DMS79 treated with DMSO at 0.1 percent for 48 hours (cell line): ENCODE data around the gene RIPK3.
A peak's percentile ranks its signal among the peaks of the same experiment; 100 is the strongest.
"Not testable (repeated sequence)": the region's sequence is repeated elsewhere in the genome, so short reads cannot be mapped to it uniquely, and the experiment has no call there.

Experiments used
- DNase-seq: peaks from one replicate; lab custom pipeline; 2025; lab: John Stamatoyannopoulos, UW

RIPK3 gene

DNA sequence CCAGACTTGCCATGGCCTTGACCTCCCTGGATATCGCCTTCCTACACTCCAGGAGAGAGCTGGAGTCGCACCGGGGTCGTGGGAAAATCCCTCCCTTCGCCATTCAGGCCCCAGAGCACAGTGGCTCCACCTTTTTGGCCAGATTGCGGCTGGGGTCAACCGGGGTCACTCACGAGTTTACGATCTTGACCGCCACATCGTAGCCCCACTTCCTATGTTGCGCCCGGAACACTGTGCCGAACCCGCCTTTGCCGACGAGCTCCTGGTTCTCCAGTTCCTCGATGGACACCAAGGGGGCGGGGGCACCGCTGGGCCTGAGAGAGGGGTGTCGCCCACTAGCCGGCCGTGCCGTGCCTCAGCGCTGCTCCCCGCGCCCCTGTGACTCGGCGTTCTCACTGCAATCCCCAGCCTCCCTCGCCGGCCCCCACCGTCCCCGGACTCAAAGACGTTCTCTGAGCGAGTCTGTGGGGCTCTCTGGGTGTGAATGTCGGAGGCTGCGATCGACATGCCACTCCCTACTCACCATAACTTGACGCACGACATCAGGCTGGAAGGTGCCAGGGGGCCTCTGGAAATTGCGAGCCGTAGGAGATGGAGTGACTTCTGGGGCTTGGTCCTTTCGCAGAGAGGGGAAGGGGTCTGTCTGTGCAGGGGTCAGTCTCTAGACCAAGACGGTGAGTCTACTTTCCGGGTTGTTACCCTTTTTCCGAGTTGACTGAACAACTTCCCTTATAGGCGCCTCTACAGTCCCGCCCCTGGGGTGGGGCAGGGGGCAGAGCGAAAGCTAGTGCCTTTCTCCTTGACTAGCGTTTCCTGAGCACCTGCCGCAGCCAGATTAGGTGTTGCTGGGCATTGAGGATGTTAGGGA lies at the start of gene RIPK3:
RIPK3 (minus strand) TSS at position 708 of the 868 bp plus-strand sequence; CDS start at position 543, 165 bp downstream.
- DNase-seq: peak; percentile 19

DNA sequence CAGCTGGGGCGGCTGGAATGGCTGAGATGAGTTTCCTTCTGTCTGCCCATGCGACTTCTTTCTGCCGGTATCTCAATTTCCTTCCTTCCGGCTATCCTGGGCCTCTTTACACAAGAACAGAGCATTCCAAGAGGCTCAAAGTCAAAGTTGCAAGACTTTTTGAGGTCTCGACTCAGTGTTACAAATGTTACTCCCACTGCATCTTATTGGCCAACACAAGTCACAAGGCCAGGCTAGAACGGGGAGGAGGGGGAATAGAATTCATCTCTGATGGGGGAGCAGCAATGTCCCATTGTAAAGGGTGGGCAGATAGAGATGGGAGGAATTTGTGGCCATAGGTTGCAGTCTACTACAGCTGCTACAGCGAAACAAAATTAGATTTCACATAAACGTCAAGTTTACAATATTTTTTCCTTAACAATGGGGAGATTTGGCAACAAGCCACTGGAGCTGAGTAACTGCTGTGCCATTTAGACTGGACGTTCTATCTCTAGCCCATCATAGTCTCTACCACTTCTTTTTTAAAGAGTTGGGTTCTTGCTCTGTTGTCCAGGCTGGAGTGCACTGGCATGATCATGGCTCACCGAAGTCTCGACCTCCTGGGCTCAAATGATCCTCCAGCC lies 49.5 kb upstream of the RIPK3 start:
- DNase-seq: no peak

- no peak for DNase-seq
Observed at GRCh38 chr14:24388474-24389179, 48.8 kb upstream of the RIPK3 start.

DNA sequence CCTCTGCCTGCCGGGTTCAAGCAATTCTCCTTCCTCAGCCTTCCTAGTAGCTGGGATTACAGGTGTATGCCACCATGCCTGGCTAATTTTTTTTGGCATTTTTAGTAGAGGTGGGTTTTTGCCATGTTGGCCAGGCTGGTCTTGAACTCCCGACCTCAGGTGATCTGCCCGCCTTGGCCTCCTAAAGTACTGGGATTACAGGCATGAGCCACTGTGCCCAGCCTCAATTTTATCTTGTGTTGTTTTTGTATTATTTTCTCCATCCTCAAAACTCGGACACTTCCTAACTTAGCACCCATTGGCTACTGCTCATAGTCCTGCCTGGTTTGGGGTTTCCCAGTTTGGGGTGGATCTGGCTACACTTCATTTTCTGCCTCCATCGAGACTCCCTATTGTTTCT lies 47.8 kb upstream of the RIPK3 start:
- not testable (repeated sequence) for DNase-seq

GRCh38 chr14:24387009-24387345 lies 47.2 kb upstream of the RIPK3 start:
- no peak for DNase-seq

DNA sequence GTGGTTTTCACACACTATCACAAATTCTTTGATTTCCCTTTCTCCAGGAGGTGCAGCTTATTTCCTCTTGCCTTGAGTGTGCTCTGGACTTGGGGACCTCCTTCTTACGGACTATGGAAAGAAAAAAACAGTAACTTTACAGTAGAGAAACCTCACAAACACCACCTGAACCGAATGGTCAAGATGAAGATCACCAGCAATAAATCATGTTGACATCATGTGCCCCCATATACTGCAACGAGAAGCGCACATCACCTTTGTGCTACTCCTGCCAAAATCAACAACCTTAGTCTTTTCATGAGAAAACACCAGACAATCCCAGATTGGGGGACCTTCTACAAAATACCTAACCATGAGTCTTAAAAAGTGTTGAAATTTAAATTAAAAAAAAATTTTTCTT lies 45.7 kb upstream of the RIPK3 start:
- no peak for DNase-seq

DNA sequence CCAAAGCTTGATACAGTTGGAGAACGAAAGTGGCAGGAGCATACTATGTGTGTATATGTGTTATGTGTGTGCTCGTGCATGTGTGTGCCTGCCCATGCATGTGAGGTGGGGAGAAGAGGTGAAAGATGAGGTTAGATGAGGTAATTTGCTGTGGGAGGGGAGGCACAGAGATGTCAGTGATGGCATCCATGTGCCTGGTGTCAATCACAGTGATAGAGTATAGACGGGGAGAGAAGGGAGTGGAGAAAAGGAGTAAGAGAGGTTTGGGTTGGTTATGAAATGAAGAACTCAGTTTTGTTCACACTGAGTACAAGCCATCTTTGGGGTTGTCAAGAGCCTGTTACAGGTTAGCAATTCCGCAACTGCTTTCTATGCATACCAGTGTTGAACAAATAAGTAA lies 44.4 kb upstream of the RIPK3 start:
- no peak for DNase-seq

DNA sequence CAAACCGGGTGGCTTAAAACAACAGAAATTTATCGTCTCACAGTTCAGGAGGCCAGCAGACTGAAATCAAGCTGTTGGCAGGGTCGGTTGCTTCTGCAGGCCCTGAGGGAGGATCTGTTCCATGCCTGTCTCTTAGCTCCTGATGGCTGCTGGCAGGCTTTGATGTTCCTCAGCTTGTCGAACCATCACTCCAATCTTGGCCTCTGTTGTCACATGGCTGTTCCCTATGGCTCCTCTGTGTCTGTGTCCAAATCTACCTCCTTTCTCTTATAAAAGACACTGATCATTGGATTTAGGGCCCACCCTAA lies 42.2 kb upstream of the RIPK3 start:
- no peak for DNase-seq

DNA sequence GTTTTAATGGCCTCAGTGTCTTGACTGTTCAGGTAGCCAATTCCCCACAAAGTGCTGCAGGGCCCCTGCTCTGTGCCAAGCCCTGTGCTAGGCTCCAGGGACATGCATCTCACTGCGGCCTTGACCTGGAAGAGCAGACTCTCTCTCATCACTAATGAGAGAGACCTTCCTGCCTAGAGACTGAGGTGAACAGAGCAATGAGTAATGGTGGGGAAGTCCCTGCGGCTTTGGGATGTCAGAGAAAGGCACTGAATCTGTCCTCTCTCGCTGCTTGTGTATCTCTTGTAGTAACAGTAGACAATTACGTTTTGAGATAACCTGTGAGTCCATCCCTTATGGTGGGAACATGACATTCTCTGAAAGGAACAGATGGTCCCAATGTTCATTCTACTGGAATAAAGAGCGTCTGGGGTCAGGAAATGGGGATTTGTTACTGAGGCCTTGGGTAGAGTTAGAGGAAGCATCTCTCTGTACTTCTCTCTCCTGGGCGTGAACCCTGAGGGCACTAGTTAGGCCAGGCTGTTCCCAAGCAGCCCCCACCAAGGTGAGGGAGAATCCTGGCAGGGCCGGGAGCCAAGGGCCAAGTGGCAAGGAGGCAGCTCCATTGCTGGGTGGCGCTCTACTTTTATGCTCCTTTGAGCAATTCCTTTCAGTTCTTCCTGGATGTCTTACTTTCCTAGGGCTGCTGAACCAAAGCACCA lies 41.7 kb upstream of the RIPK3 start:
- DNase-seq: no peak

DNA sequence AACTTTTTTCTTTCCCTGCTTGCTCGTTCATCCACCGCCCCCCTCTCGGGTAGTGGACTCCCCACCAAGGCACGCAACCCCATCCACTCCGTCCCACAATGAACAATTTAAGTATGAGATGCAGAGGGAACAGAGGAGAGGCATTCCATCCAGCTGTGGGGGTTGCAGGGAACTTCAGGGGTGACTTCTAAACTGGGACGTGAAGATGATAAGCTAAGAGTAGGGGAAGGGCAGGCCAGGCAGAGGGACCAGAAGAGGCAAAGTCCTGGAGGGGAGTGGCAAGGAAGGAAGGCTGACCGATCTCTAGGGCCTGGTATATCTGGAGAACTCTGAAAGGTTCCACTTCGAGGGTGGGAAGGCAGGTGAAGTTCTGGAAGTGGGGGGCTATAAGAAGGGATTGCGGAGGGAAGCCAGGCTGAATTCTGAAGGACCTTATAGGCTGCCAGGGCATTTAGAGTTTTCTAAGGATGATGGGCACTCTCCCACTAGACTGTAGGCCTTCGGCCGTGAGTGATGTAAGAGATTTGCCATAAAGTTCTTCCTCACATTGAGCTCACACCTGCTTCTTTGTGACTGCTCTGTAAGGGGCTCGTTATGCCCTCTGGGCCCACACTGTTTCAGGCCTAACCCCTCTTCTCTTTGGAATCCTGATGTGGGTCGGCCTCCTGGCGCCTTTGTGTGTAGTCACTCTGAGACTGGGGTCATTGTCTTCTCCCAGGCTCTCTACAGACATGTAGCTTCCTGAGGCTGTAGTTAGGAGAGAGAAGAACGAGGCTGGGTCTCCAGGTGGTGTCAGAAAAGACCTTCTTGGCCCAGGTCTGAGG lies 40.3 kb upstream of the RIPK3 start:
- no peak for DNase-seq

- DNase-seq: peak; percentile 42
Observed at GRCh38 chr14:24378981-24379906, 39.5 kb upstream of the RIPK3 start.

DNA sequence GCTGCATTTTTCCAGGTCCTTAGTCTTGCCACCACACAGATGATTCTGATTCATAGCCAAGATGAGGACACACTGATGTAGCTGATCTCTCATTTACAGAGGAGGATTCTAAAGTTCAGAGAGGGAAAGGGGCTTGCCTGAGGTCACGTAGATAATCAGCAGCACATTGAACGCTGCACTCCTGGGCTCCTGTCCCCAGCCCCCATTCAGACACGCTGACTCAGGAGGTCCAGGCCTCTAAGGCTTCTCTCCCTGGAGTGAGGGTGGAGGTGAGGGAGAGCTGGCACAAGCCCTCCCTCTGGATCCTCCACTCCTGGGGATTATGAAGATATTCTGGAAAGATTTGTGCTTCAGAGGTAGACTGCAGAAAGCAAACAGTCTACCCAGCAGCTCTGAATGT lies 38.5 kb upstream of the RIPK3 start:
- DNase-seq: no peak

DNA sequence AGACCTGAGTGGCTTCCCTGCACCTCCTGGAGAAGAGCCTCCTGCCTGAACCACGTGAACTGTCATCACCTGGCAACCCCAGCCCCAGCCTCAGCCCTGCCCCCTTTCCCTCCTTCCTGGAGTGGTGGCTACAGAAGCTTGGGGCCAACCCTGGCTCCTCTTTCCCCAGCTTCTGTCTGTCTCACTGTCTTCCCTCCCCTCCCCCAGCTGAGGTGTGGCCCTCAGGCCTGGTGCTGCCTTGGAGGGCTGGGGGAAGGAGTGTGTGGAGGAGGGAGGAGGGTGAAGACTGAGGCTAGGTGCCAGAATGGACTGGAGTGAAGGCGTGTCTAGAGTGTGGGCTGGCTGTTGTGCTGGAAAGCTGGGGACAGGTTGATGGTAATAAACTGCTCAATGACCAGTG lies 37.9 kb upstream of the RIPK3 start:
- peak; percentile 71 for DNase-seq

DNA sequence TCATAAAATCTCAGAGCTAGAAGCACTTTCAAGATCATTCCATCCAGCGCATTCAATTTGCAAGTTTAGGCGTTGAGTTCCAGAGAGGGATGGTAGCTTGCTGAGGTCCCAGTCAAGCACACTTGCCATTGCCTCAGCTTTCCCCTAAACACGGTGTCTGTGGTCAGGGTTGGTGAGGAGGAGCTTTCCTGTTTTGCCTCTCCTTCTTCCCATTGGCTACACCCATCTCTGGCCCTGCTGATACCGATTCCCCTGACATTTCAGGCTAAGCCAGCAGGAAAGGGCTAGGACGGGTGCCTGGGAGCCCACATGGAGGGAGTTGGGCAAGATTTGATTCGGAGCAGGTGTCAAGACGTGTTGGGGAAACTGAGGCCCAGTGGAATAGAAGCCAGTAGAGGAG lies 37.3 kb upstream of the RIPK3 start:
- no peak for DNase-seq

GRCh38 chr14:24376448-24377070 lies 36.8 kb upstream of the RIPK3 start:
- DNase-seq: no peak

GRCh38 chr14:24372701-24373416 lies 33.1 kb upstream of the RIPK3 start:
- DNase-seq: no peak

DNA sequence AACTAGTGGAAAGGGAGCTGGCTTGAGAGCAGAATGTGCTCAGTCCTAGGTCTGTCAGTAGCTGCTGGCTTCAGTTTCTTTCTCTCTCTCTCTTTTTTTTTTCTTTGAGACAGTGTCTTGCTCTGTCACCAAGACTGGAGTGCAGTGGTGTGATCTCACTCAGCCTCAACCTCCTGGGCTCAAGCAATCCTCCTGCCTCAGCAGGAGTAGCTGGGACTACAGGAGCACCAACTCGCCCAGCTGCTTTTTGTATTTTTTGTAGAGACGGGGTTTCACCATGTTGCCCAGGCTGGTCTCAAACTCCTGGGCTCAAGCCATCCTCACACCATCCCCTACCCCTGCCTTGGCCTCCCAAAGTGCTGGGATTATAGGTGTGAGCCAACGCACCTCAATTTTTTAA lies 31.8 kb upstream of the RIPK3 start:
- DNase-seq: not testable (repeated sequence)

GRCh38 chr14:24370748-24371147 lies 31.0 kb upstream of the RIPK3 start:
- DNase-seq: no peak

DNA sequence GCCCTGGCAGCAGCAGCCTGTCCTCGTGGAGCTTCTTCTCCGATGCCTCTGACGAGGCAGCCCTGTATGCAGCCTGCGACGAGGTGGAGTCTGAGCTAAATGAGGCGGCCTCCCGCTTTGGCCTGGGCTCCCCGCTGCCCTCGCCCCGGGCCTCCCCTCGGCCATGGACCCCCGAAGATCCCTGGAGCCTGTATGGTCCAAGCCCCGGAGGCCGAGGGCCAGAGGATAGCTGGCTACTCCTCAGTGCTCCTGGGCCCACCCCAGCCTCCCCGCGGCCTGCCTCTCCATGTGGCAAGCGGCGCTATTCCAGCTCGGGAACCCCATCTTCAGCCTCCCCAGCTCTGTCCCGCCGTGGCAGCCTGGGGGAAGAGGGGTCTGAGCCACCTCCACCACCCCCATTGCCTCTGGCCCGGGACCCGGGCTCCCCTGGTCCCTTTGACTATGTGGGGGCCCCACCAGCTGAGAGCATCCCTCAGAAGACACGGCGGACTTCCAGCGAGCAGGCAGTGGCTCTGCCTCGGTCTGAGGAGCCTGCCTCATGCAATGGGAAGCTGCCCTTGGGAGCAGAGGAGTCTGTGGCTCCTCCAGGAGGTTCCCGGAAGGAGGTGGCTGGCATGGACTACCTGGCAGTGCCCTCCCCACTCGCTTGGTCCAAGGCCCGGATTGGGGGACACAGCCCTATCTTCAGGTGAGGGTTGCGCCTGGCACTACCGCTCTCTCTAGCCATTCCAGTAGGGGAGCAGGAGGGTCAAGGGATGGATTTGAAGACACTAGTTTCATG lies 30.3 kb upstream of the RIPK3 start:
- no peak for DNase-seq
